ENCODE results near the gene BAMBI.

Gene BAMBI

GRCh38 chr10:28676326-28676967 lies 874 bp upstream of the BAMBI start:
- DNase-seq: no peak

- DNase-seq: no peak
Observed at GRCh38 chr10:28677888-28678686, 766 bp downstream of the BAMBI start.

GRCh38 chr10:28678687-28679457 lies 1.6 kb downstream of the BAMBI start:
- no peak for DNase-seq

GRCh38 chr10:28679581-28680357 lies 2.4 kb downstream of the BAMBI start:
- no peak for DNase-seq

GRCh38 chr10:28680358-28680752 lies 3.0 kb downstream of the BAMBI start:
- DNase-seq: peak; percentile 91

- DNase-seq: no peak
Observed at GRCh38 chr10:28681291-28681763, 4.0 kb downstream of the BAMBI start.

- no peak for DNase-seq
Observed at GRCh38 chr10:28681928-28682750, 4.8 kb downstream of the BAMBI start.

- no peak for DNase-seq
Observed at GRCh38 chr10:28684157-28684985, 7.0 kb downstream of the BAMBI start.

- DNase-seq: no peak
Observed at GRCh38 chr10:28684986-28685580, 7.8 kb downstream of the BAMBI start.

- no peak for DNase-seq
Observed at GRCh38 chr10:28685717-28686116, 8.4 kb downstream of the BAMBI start.

GRCh38 chr10:28686835-28687682 lies 9.7 kb downstream of the BAMBI start:
- DNase-seq: no peak

GRCh38 chr10:28687683-28688001 lies 10.3 kb downstream of the BAMBI start:
- no peak for DNase-seq

- no peak for DNase-seq
Observed at GRCh38 chr10:28690545-28690944, 13.2 kb downstream of the BAMBI start.

GRCh38 chr10:28691187-28691694 lies 13.9 kb downstream of the BAMBI start:
- no peak for DNase-seq

- DNase-seq: no peak
Observed at GRCh38 chr10:28692050-28692449, 14.7 kb downstream of the BAMBI start.

- DNase-seq: no peak
Observed at GRCh38 chr10:28694530-28694929, 17.2 kb downstream of the BAMBI start.

GRCh38 chr10:28698075-28698474 lies 20.8 kb downstream of the BAMBI start:
- no peak for DNase-seq

- no peak for DNase-seq
Observed at GRCh38 chr10:28704464-28705161, 27.3 kb downstream of the BAMBI start.

GRCh38 chr10:28705472-28705871 lies 28.2 kb downstream of the BAMBI start:
- DNase-seq: no peak

All from GF-D8 (cell line).